Endothelial cell of umbilical vein (primary cell): ENCODE measurements around the gene MYOM3. TPM values are rescaled to one million over a fixed set of nuclear protein-coding genes. Genes with fewer than 3 reads are reported as not detected.
"Not testable (repeated sequence)": the region's sequence is repeated elsewhere in the genome, so short reads cannot be mapped to it uniquely, and the experiment has no call there.

Experiments used
- BruUV-seq: library from RNA; stranded (reverse); fragments of 400-500 nt; replicated peaks from 2 replicates; lab custom pipeline; 2021; lab: Mats Ljungman, UMichigan
- CTCF ChIA-PET: fragments of 300-600, 350-600 bp; sonication (Branson Sonifier 250); formaldehyde crosslinking; loops from one replicate; lab custom pipeline; 2021; ENCODE audit warnings: antibody characterized with exemption, inconsistent platforms; lab: Charles Lee
- POLR2A ChIA-PET: fragments of 300-600, 350-600 bp; sonication (Branson Sonifier 250); formaldehyde crosslinking; loops from one replicate; lab custom pipeline; 2021; ENCODE audit warnings: antibody characterized with exemption, inconsistent platforms; lab: Charles Lee
- DNase-seq: peaks from one replicate; pipeline ENCODE4 v3.0.0-alpha.2; 2011; ENCODE audit warnings: low read depth, low spot score
- FAIRE-seq: peaks from 2 replicates; lab custom pipeline; 2011; peaks lifted over from hg19 to GRCh38; lab: Jason Lieb, UNC
- H2AFZ ChIP-seq: 2 replicates; pipeline ENCODE4 v1.6.0; 2012; ENCODE audit warnings: low read depth, low read length, control low read depth, inconsistent platforms
- H3K27ac ChIP-seq: 2 replicates; pipeline ENCODE4 v1.5.1; 2011; ENCODE audit warnings: low read depth, mild to moderate bottlenecking, control low read depth, low read length, moderate library complexity; ENCODE audit not compliant: insufficient read depth
- H3K27me3 ChIP-seq, 2 experiments: 2 replicates each; pipeline versions ENCODE4 v1.6.0 to v1.6.1; 2011; ENCODE audit warnings: low read length in 2 of 2, mixed read lengths in 1 of 2; ENCODE audit not compliant: control insufficient read depth in 2 of 2, insufficient read depth in 2 of 2
- H3K36me3 ChIP-seq, 2 experiments: 2 replicates in 1 of 2; 3 replicates in 1 of 2; pipeline ENCODE4 v1.5.1; 2011; ENCODE audit warnings: low read length in 2 of 2, mild to moderate bottlenecking in 1 of 2, moderate library complexity in 1 of 2; ENCODE audit not compliant: control insufficient read depth in 2 of 2, insufficient read depth in 2 of 2; ENCODE audit errors: extremely low read depth in 1 of 2
- H3K4me1 ChIP-seq: 3 replicates; pipeline ENCODE4 v1.5.1; 2011; ENCODE audit warnings: mild to moderate bottlenecking, low read length; ENCODE audit not compliant: control insufficient read depth, insufficient read depth; ENCODE audit errors: extremely low read depth
- H3K4me2 ChIP-seq: 2 replicates; pipeline ENCODE4 v1.6.1; 2011; ENCODE audit warnings: low read length, control low read depth, mixed read lengths; ENCODE audit not compliant: insufficient read depth
- H3K4me3 ChIP-seq, 3 experiments: fragments of 200-600 bp in 1 of 3; sonication (generic), shearing (Covaris generic) in 1 of 3; replicated peaks in 1 of 3; 2 replicates each; pipeline ENCODE4 v1.5.1; 2011 to 2016; ENCODE audit warnings: control low read depth in 3 of 3, low read length in 3 of 3, mild to moderate bottlenecking in 2 of 3, inconsistent platforms in 1 of 3, low read depth in 1 of 3, moderate library complexity in 1 of 3; ENCODE audit not compliant: insufficient read depth in 1 of 3
- H3K79me2 ChIP-seq: 2 replicates; pipeline ENCODE4 v1.6.0; 2012; ENCODE audit warnings: low read length, inconsistent platforms; ENCODE audit not compliant: control insufficient read depth, insufficient read depth
- H3K9ac ChIP-seq: replicated peaks from 2 replicates; pipeline ENCODE3; 2011; ENCODE audit warnings: low read length, control low read depth; ENCODE audit not compliant: insufficient read depth; ENCODE audit errors: extremely low read depth
- H3K9me1 ChIP-seq: replicated peaks from 3 replicates; pipeline ENCODE4 v1.6.0; 2011; ENCODE audit warnings: mild to moderate bottlenecking, low read length; ENCODE audit not compliant: control insufficient read depth, insufficient read depth; ENCODE audit errors: extremely low read depth
- H3K9me3 ChIP-seq: replicated peaks from 2 replicates; pipeline ENCODE4 v1.5.1; 2012; ENCODE audit warnings: low read length, inconsistent platforms; ENCODE audit not compliant: control insufficient read depth, insufficient read depth
- H4K20me1 ChIP-seq: replicated peaks from 2 replicates; pipeline ENCODE3; 2011; ENCODE audit warnings: mild to moderate bottlenecking, low read length; ENCODE audit not compliant: control insufficient read depth, insufficient read depth; ENCODE audit errors: extremely low read depth
- CTCF ChIP-seq, 2 donors: IDR thresholded peaks; 1 replicate in 1 of 2; 2 replicates in 1 of 2; pipeline ENCODE4 v1.5.1; 2011; ENCODE audit warnings: low read length in 2 of 2, mild to moderate bottlenecking in 2 of 2, moderate library complexity in 2 of 2, control low read depth in 1 of 2, inconsistent platforms in 1 of 2, low read depth in 1 of 2; ENCODE audit not compliant: insufficient read depth in 1 of 2; ENCODE audit errors: extremely low read depth in 1 of 2
- POLR2A ChIP-seq: IDR thresholded peaks from 2 replicates; pipeline ENCODE4 v1.6.1; 2012; ENCODE audit warnings: low read depth, mild to moderate bottlenecking, control low read depth, low read length
- dilution Hi-C: fragments of 300-500 bp; cut with MboI; formaldehyde crosslinking; loops from one replicate; pipeline ENCODE4 v1.15.0; 2019; ENCODE audit warnings: low sequenced_read_pairs; ENCODE audit not compliant: extremely low pct_ligation_motif_present
- intact Hi-C: fragments of 100-400 bp; cut with micrococcal nuclease; formaldehyde crosslinking; loops from one replicate; pipeline ENCODE4 v1.10.0; 2022
- polyA plus RNA-seq, 4 experiments: library from polyadenylated mRNA; depleted of rRNA in 3 of 4; stranded (reverse) in 3 of 4; unstranded in 1 of 4; fragments of >200 nt; gene quantifications; 2 replicates each; pipeline versions ENCODE4 v1.2.1 to v1.2.3, GENCODE V29; 2011 to 2012; ENCODE audit warnings: missing spikeins in 1 of 4
- total RNA-seq: library from RNA; stranded (reverse); gene quantifications from 2 replicates; pipeline ENCODE4 v1.2.3, GENCODE V29; 2021

The MYOM3 gene
- total and polyA plus RNA-seq, 2 donors (not counting 3 experiments of a cell fraction or from before 2014, with no cell fraction given): 0.11 to 0.40 TPM

DNA sequence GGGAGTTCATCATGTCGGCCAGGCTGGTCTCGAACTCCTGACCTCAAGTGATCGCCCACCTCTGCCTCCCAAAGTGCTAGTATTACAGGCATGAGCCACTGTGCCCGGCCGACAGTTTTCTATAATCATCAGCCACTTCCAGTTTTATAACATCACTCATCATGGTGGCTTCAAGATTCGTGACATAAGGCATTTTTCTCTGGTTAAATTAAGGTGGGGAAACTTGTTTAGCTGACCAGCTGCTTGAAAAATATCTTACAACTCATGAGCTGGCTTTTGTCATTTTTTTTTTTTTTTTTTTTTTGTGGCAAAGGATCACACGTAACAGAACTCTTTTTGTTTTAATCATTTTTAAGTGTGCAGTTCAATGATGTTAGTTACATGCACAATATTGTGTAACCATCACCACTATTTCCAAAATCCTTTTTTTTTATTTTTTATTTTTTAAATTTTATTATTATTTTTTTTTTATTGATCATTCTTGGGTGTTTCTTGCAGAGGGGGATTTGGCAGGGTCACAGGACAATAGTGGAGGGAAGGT is 80.9 kb downstream of the MYOM3 start:
- H4K20me1 ChIP-seq, H3K9me3 ChIP-seq, H3K9me1 ChIP-seq, FAIRE-seq, BruUV-seq, intact Hi-C loops, DNase-seq, dilution Hi-C loops, H3K4me3 ChIP-seq, H3K79me2 ChIP-seq, POLR2A ChIA-PET, H3K4me1 ChIP-seq, H3K27ac ChIP-seq, H3K27me3 ChIP-seq, H3K36me3 ChIP-seq, H2AFZ ChIP-seq, H3K9ac ChIP-seq, H3K4me2 ChIP-seq: not testable (repeated sequence)
- CTCF ChIA-PET: interaction anchor here (0.6 to 1.9 kb wide), 4 partner anchors 8 to 55 kb away, joined by 3 to 7 read pairs (median 3); no protein-coding TSS in a partner anchor

- no peak overlapping the region for H3K4me3 ChIP-seq
- FAIRE-seq: peak; percentile 87
- H3K36me3 ChIP-seq: no peaks in the 10 kb centered on the region
Observed at GRCh38 chr1:24027838-24028468, 84.0 kb downstream of the MYOM3 start.

More at GRCh38 chr1:24027838-24028468, 84.0 kb downstream of the MYOM3 start:
- BruUV-seq: no TSS peak
- dilution Hi-C loops (no loop called here), intact Hi-C loops (loop anchor here (1.0 to 5.0 kb wide), 3 partner anchors 48 to 221 kb away; partner anchors contain the start of genes PNRC2 and SRSF10)
- Histone ChIP-seq H3K9ac (no peak overlapping the region), H4K20me1 (no peaks in the 10 kb centered on the region), H3K9me3 (no peaks in the 10 kb centered on the region), H3K4me2 (no peak overlapping the region), H2AFZ (no peak overlapping the region), H3K27me3 (no peaks in the 10 kb centered on the region), H3K4me1 (no peaks in the 10 kb centered on the region), H3K9me1 (no peaks in the 10 kb centered on the region), H3K27ac (no peak overlapping the region), H3K79me2 (no peaks in the 10 kb centered on the region)
- ChIA-PET CTCF (interaction anchor here (0.6 to 3.5 kb wide), 38 partner anchors 9 to 778 kb away, joined by 3 to 61 read pairs (median 5); partner anchors contain the start of genes PITHD1, PNRC2 and SRSF10), POLR2A (interaction anchor here (0.6 to 1.1 kb wide), 4 partner anchors 20 to 83 kb away, joined by 3 read pairs; partner anchors contain the start of gene SRSF10)
- peak; percentile 70 for DNase-seq
- TF ChIP-seq POLR2A: no peak
- peak; percentile 37 to 45 for TF ChIP-seq CTCF (IDR thresholded peaks at IDR 0.05; ENCODE audit: extremely low read depth in 1 of 2, insufficient read depth in 1 of 2, low read depth in 1 of 2, low read length in 2 of 2)
